OCI-LY7 (cell line): ENCODE measurements around the gene CAMP. TPM values are rescaled to one million over a fixed set of nuclear protein-coding genes. Genes with fewer than 3 reads are reported as not detected.

Source experiments
- BruUV-seq: library from RNA; stranded (reverse); fragments of 400-500 nt; replicated peaks from 2 replicates; lab custom pipeline; 2021; lab: Mats Ljungman, UMichigan
- CTCF ChIA-PET: fragments of 300-600 bp; sonication (Branson Sonifier 250); formaldehyde crosslinking; loops from one replicate; lab custom pipeline; 2022; ENCODE audit warnings: antibody characterized with exemption; ENCODE audit not compliant: unreplicated experiment; lab: Charles Lee
- POLR2A ChIA-PET: fragments of 300-600 bp; sonication (Branson Sonifier 250); formaldehyde crosslinking; loops from one replicate; lab custom pipeline; 2022; ENCODE audit warnings: antibody characterized with exemption; lab: Charles Lee
- DNase-seq: peaks from one replicate; pipeline ENCODE4 v3.0.0-alpha.2; 2015; ENCODE audit warnings: low spot score
- H2AFZ ChIP-seq: fragments of 200-600 bp; sonication (generic), shearing (Covaris generic); 2 replicates; pipeline ENCODE4 v1.6.1; 2014; ENCODE audit warnings: mild to moderate bottlenecking, antibody characterized with exemption, low read length, moderate library complexity
- H3K27ac ChIP-seq: fragments of 200-600 bp; sonication (generic); 2 replicates; pipeline ENCODE4 v1.5.1; 2014; ENCODE audit warnings: mixed run types, low read depth, mild to moderate bottlenecking, moderate library complexity, low read length, inconsistent platforms; ENCODE audit not compliant: poor library complexity, severe bottlenecking
- H3K36me3 ChIP-seq: fragments of 200-600 bp; sonication (generic); 2 replicates; pipeline ENCODE4 v1.6.1; 2014; ENCODE audit warnings: mild to moderate bottlenecking, antibody characterized with exemption, low read length, moderate library complexity, mixed read lengths; ENCODE audit not compliant: insufficient read depth
- H3K4me1 ChIP-seq: fragments of 200-600 bp; sonication (generic); 2 replicates; pipeline ENCODE4 v1.5.1; 2014; ENCODE audit warnings: mild to moderate bottlenecking, low read length; ENCODE audit not compliant: insufficient read depth, poor library complexity, severe bottlenecking
- H3K4me2 ChIP-seq: fragments of 200-600 bp; sonication (generic); 2 replicates; pipeline ENCODE4 v1.6.1; 2014; ENCODE audit warnings: mild to moderate bottlenecking, low read length
- H3K4me3 ChIP-seq: fragments of 200-600 bp; sonication (generic); 2 replicates; pipeline ENCODE4 v1.5.1; 2014; ENCODE audit warnings: mild to moderate bottlenecking, low read depth, low read length; ENCODE audit not compliant: poor library complexity, severe bottlenecking
- H3K79me2 ChIP-seq: fragments of 200-600 bp; sonication (generic); 2 replicates; pipeline ENCODE4 v1.6.1; 2016; ENCODE audit warnings: low read depth, mild to moderate bottlenecking, low read length, moderate library complexity, mixed read lengths; ENCODE audit not compliant: insufficient read depth
- H3K9me2 ChIP-seq: fragments of 200-600 bp; sonication (generic); 2 replicates; pipeline ENCODE4 v1.6.1; 2016; ENCODE audit warnings: mild to moderate bottlenecking, low read length, mixed read lengths; ENCODE audit not compliant: insufficient read depth
- H3K9me3 ChIP-seq: fragments of 200-600 bp; sonication (generic); 2 replicates; pipeline ENCODE4 v1.6.1; 2014; ENCODE audit warnings: mild to moderate bottlenecking, mixed run types, low read length, mixed read lengths
- H4K20me1 ChIP-seq: fragments of 200-600 bp; sonication (generic); 2 replicates; pipeline ENCODE4 v1.6.1; 2014; ENCODE audit warnings: mild to moderate bottlenecking, antibody characterized with exemption, low read length, moderate library complexity, mixed read lengths; ENCODE audit not compliant: insufficient read depth
- EZH2phosphoT487 ChIP-seq: fragments of 200-600 bp; sonication (generic); IDR thresholded peaks from 2 replicates; pipeline ENCODE4 v1.6.1; 2018; ENCODE audit warnings: low read depth, borderline replicate concordance, mild to moderate bottlenecking, mixed run types, antibody characterized with exemption, low read length, moderate library complexity, mixed read lengths
- intact Hi-C: fragments of 100-400 bp; cut with micrococcal nuclease; formaldehyde crosslinking; loops from one replicate; pipeline ENCODE4 v1.10.0; 2022; ENCODE audit not compliant: unreplicated experiment
- total RNA-seq, 2 experiments: library from RNA; depleted of rRNA in 1 of 2; stranded (reverse); fragments of >200 nt in 1 of 2; shearing (Covaris generic) in 1 of 2; gene quantifications; 2 replicates each; pipeline ENCODE4 v1.2.3, GENCODE V29; 2014 to 2022
- TF ChIP-seq, protein P1 (sequence below): fragments of 200-600 bp; sonication (generic); conservative IDR thresholded peaks from 2 replicates; pipeline ENCODE4 v1.5.1; 2014; ENCODE audit warnings: mild to moderate bottlenecking, antibody characterized with exemption, low read length, moderate library complexity, mixed read lengths

The CAMP gene
- total RNA-seq, 2 experiments from 2014 or later: 18.2 to 56.8 TPM

DNA sequence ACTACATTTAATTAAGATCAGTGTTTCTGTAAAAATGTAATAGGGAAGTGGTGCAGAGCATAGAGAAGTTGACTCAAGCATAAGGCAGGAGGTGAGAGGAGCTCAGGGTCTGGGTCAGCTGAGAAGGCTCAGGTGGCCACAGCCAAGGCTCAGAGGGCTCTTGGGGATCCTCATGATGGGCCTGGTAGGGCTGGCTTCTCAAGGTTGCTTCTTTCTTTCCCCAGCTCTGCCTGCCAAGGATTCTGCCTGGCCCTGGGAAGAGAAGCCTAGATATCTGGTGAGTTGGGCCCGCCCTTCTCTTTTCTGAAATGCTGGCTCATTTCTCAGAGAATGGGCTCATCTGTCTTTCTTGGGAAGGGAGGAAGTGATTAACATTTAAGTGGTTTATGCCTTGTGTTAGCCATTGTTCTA is 24.1 kb downstream of the CAMP start:
- Histone ChIP-seq H3K36me3 (peaks cover 86% of the 10 kb centered on the region), H3K4me3 (no peak overlapping the region), H3K4me1 (peaks cover 16% of the 10 kb centered on the region), H3K9me3 (no peaks in the 10 kb centered on the region), H3K4me2 (no peak overlapping the region), H3K79me2 (peaks cover 72% of the 10 kb centered on the region), H4K20me1 (peaks cover 4% of the 10 kb centered on the region; the same call in 1 of the 2 replicates), H2AFZ (no peak overlapping the region), H3K27ac (no peak overlapping the region), H3K9me2 (no peaks in the 10 kb centered on the region)
- ChIA-PET POLR2A (interaction anchor here (0.5 to 0.7 kb wide), 2 partner anchors 9 to 612 kb away, joined by 3 read pairs; no protein-coding TSS in a partner anchor), CTCF (interaction anchor here (0.5 kb wide), 1 partner anchor 27 kb away, joined by 3 read pairs; no protein-coding TSS in a partner anchor)
- TF ChIP-seq EZH2phosphoT487: no peak
- TF ChIP-seq, protein P1, sequence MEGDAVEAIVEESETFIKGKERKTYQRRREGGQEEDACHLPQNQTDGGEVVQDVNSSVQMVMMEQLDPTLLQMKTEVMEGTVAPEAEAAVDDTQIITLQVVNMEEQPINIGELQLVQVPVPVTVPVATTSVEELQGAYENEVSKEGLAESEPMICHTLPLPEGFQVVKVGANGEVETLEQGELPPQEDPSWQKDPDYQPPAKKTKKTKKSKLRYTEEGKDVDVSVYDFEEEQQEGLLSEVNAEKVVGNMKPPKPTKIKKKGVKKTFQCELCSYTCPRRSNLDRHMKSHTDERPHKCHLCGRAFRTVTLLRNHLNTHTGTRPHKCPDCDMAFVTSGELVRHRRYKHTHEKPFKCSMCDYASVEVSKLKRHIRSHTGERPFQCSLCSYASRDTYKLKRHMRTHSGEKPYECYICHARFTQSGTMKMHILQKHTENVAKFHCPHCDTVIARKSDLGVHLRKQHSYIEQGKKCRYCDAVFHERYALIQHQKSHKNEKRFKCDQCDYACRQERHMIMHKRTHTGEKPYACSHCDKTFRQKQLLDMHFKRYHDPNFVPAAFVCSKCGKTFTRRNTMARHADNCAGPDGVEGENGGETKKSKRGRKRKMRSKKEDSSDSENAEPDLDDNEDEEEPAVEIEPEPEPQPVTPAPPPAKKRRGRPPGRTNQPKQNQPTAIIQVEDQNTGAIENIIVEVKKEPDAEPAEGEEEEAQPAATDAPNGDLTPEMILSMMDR: no peak
- intact Hi-C loops: no loop called here
- no TSS peak for BruUV-seq
- DNase-seq: no peak

- H3K79me2 ChIP-seq: peaks cover 72% of the 10 kb centered on the region
- BruUV-seq: TSS peak; percentile 68
- intact Hi-C loops: no loop called here
These were observed 25.0 kb downstream of the CAMP start for GRCh38 chr3:48248095-48248850.

More at GRCh38 chr3:48248095-48248850, 25.0 kb downstream of the CAMP start:
- no peak overlapping the region for H3K27ac ChIP-seq
- TF ChIP-seq, protein P1: no peak
- no peak for TF ChIP-seq EZH2phosphoT487
- no peak overlapping the region for H3K4me2 ChIP-seq
- H3K4me3 ChIP-seq: no peak overlapping the region
- H2AFZ ChIP-seq: no peak overlapping the region
- H4K20me1 ChIP-seq: peaks cover 4% of the 10 kb centered on the region; the same call in 1 of the 2 replicates
- ChIA-PET CTCF (interaction anchor here (0.5 kb wide), 1 partner anchor 26 kb away, joined by 3 read pairs; no protein-coding TSS in a partner anchor), POLR2A (interaction anchor here (0.6 to 2.8 kb wide), 4 partner anchors 11 to 200 kb away, joined by 3 to 7 read pairs (median 3); no protein-coding TSS in a partner anchor)
- no peaks in the 10 kb centered on the region for H3K9me2 ChIP-seq
- no peaks in the 10 kb centered on the region for H3K9me3 ChIP-seq
- H3K36me3 ChIP-seq: peaks cover 93% of the 10 kb centered on the region
- H3K4me1 ChIP-seq: peaks cover 9% of the 10 kb centered on the region
- DNase-seq: no peak
